T-helper 1 cell treated with Interleukin-12 subunit alpha and Interleukin-12 subunit beta and Interleukin-4 antibody, amounts not matched to agents 30 ng/mL and 1 ng/mL, for 36 hours (primary cell): Measurements from ENCODE around the gene CYFIP1. TPM values are rescaled to one million over a fixed set of nuclear protein-coding genes. Genes with fewer than 3 reads are reported as not detected.

Source experiments
- intact Hi-C: fragments of 100-400 bp; cut with micrococcal nuclease; formaldehyde crosslinking; loops from one replicate; pipeline ENCODE4 v1.15.1; 2024
- total RNA-seq: library from RNA; stranded (reverse); gene quantifications from 2 replicates; pipeline ENCODE4 v1.2.3, GENCODE V29; 2022

Gene CYFIP1
- total RNA-seq, 1 donor from 2014 or later, result 41.4 TPM

GRCh38 chr15:22918596-22919140 is 61.5 kb downstream of the CYFIP1 start:
- intact Hi-C loops, result no loop called here

- intact Hi-C loops, result no loop called here
Measured at GRCh38 chr15:22918056-22918455, 62.1 kb downstream of the CYFIP1 start.

- intact Hi-C loops, result no loop called here
Measured at GRCh38 chr15:22917556-22917955, 62.6 kb downstream of the CYFIP1 start.

- intact Hi-C loops, result no loop called here
Measured at GRCh38 chr15:22916606-22917350, 63.4 kb downstream of the CYFIP1 start.

- intact Hi-C loops, result no loop called here
Measured at GRCh38 chr15:22915866-22916515, 64.2 kb downstream of the CYFIP1 start.

- intact Hi-C loops, result no loop called here
Measured at GRCh38 chr15:22913646-22914380, 66.4 kb downstream of the CYFIP1 start.

GRCh38 chr15:22912256-22912655 is 67.9 kb downstream of the CYFIP1 start:
- intact Hi-C loops, result no loop called here

- intact Hi-C loops, result no loop called here
Measured at GRCh38 chr15:22911306-22911705, 68.9 kb downstream of the CYFIP1 start.

- intact Hi-C loops, result no loop called here
Measured at GRCh38 chr15:22908830-22909229, 71.3 kb downstream of the CYFIP1 start.

GRCh38 chr15:22907161-22907950 is 72.8 kb downstream of the CYFIP1 start:
- intact Hi-C loops, result no loop called here

GRCh38 chr15:22904736-22905135 is 75.4 kb downstream of the CYFIP1 start:
- intact Hi-C loops, result no loop called here

- intact Hi-C loops, result no loop called here
Measured at GRCh38 chr15:22903961-22904534, 76.1 kb downstream of the CYFIP1 start.

- intact Hi-C loops, result no loop called here
Measured at GRCh38 chr15:22903427-22903826, 76.7 kb downstream of the CYFIP1 start.

GRCh38 chr15:22902981-22903380 is 77.2 kb downstream of the CYFIP1 start:
- intact Hi-C loops, result no loop called here

GRCh38 chr15:22902578-22902977 is 77.6 kb downstream of the CYFIP1 start:
- intact Hi-C loops, result no loop called here

GRCh38 chr15:22902046-22902445 is 78.1 kb downstream of the CYFIP1 start:
- intact Hi-C loops, result no loop called here

- intact Hi-C loops, result no loop called here
Measured at GRCh38 chr15:22895465-22896190, 84.5 kb downstream of the CYFIP1 start.

- intact Hi-C loops, result no loop called here
Measured at GRCh38 chr15:22893881-22894280, 86.3 kb downstream of the CYFIP1 start.

- intact Hi-C loops, result no loop called here
Measured at GRCh38 chr15:22893081-22893480, 87.1 kb downstream of the CYFIP1 start.

- intact Hi-C loops, result no loop called here
Measured at GRCh38 chr15:22892333-22892732, 87.8 kb downstream of the CYFIP1 start.
